Neutrophil (primary cell): ENCODE data around the gene TUBB4B.
A peak's percentile ranks its signal among the peaks of the same experiment; 100 is the strongest.

Experiments
- H3K27ac ChIP-seq: fragments of 200-600 bp; sonication (generic); 2 replicates; pipeline ENCODE4 v1.5.1; 2016; ENCODE audit warnings: mild to moderate bottlenecking, moderate library complexity
- H3K27me3 ChIP-seq: fragments of 200-600 bp; sonication (generic); 2 replicates; pipeline ENCODE4 v1.6.0; 2016; ENCODE audit warnings: mild to moderate bottlenecking
- H3K36me3 ChIP-seq: fragments of 200-600 bp; sonication (generic); 2 replicates; pipeline ENCODE4 v1.5.1; 2017
- H3K4me1 ChIP-seq, 2 experiments: fragments of 200-600 bp in 1 of 2; sonication (generic) in 1 of 2; 1 replicate in 1 of 2; 2 replicates in 1 of 2; pipeline versions ENCODE4 v1.5.1 to v1.6.1; 2013 to 2016; ENCODE audit warnings: low read depth in 1 of 2, low read length in 1 of 2, mild to moderate bottlenecking in 1 of 2, moderate library complexity in 1 of 2; ENCODE audit not compliant: control insufficient read depth in 1 of 2, insufficient read depth in 1 of 2
- H3K4me3 ChIP-seq, 2 experiments: fragments of 200-600 bp in 1 of 2; sonication (generic) in 1 of 2; 1 replicate in 1 of 2; 2 replicates in 1 of 2; pipeline ENCODE4 v1.5.1; 2013 to 2016; ENCODE audit warnings: low read depth in 1 of 2, low read length in 1 of 2, mild to moderate bottlenecking in 1 of 2, moderate library complexity in 1 of 2
- H3K9me3 ChIP-seq: fragments of 200-600 bp; sonication (generic); 2 replicates; pipeline ENCODE4 v1.5.1; 2016
- CTCF ChIP-seq: fragments of 200-600 bp; sonication (generic); IDR thresholded peaks from 2 replicates; pipeline ENCODE4 v1.5.1; 2016; ENCODE audit warnings: antibody characterized with exemption

The TUBB4B gene

GRCh38 chr9:137277329-137278041 lies 36.4 kb downstream of the TUBB4B start, which contains the start of gene TOR4A:
Gene TOR4A, plus strand, starts transcription at chr9:137277726. Its CDS starts 964 bp downstream, at chr9:137278690.
- Histone ChIP-seq H3K27me3 (no peaks in the 10 kb centered on the region), H3K36me3 (peaks cover 58% of the 10 kb centered on the region), H3K4me1 (peaks cover 15 to 22% of the 10 kb centered on the region in 2 experiments), H3K27ac (peak within 1 kb of the TSS; percentile 89), H3K9me3 (no peaks in the 10 kb centered on the region), H3K4me3 (peak within 1 kb of the TSS; percentile 83 to 85)
- peak; percentile 54 for TF ChIP-seq CTCF

- peak overlapping the region; percentile 83 to 85 for H3K4me3 ChIP-seq
- H3K36me3 ChIP-seq = peaks cover 58% of the 10 kb centered on the region
- H3K4me1 ChIP-seq = peaks cover 15 to 22% of the 10 kb centered on the region in 2 experiments
- no peaks in the 10 kb centered on the region for H3K9me3 ChIP-seq
- H3K27ac ChIP-seq = peak overlapping the region; percentile 89
- TF ChIP-seq CTCF = no peak
- H3K27me3 ChIP-seq = no peaks in the 10 kb centered on the region
These were observed 37.1 kb downstream of the TUBB4B start for GRCh38 chr9:137278061-137278701.

GRCh38 chr9:137278721-137279711 lies 37.9 kb downstream of the TUBB4B start:
- Histone ChIP-seq H3K36me3 (peaks cover 58% of the 10 kb centered on the region), H3K9me3 (no peaks in the 10 kb centered on the region), H3K4me3 (peak overlapping the region in 1 of 2 experiments; percentile 83), H3K27me3 (no peaks in the 10 kb centered on the region), H3K4me1 (peaks cover 15 to 22% of the 10 kb centered on the region in 2 experiments), H3K27ac (peak overlapping the region; percentile 89)
- TF ChIP-seq CTCF = no peak

GRCh38 chr9:137279741-137280473 lies 38.8 kb downstream of the TUBB4B start:
- Histone ChIP-seq H3K4me3 (no peak overlapping the region), H3K27me3 (no peaks in the 10 kb centered on the region), H3K27ac (no peak overlapping the region), H3K4me1 (peaks cover 15 to 22% of the 10 kb centered on the region in 2 experiments), H3K36me3 (peaks cover 56% of the 10 kb centered on the region), H3K9me3 (no peaks in the 10 kb centered on the region)
- TF ChIP-seq CTCF = no peak
